Glutamatergic neuron (in vitro differentiated cells): Measurements from ENCODE around the gene FAM3C. TPM values are rescaled to one million over a fixed set of nuclear protein-coding genes. Genes with fewer than 3 reads are reported as not detected.
"Not testable (repeated sequence)": the region's sequence is repeated elsewhere in the genome, so short reads cannot be mapped to it uniquely, and the experiment has no call there.

Experiments
- DNase-seq: peaks from one replicate; pipeline ENCODE4 v3.0.0; 2022
- H3K27ac Mint-ChIP-seq: one replicate; pipeline ENCODE4 v1.8.0; 2020; ENCODE audit warnings: mild to moderate bottlenecking, mixed read lengths, inconsistent platforms; ENCODE audit not compliant: unreplicated experiment
- H3K27me3 Mint-ChIP-seq: one replicate; pipeline ENCODE4 v1.8.0; 2020; ENCODE audit warnings: mild to moderate bottlenecking, moderate library complexity, mixed read lengths, inconsistent platforms; ENCODE audit not compliant: unreplicated experiment
- H3K36me3 Mint-ChIP-seq: one replicate; pipeline ENCODE4 v1.8.0; 2020; ENCODE audit warnings: mild to moderate bottlenecking, mixed read lengths, inconsistent platforms; ENCODE audit not compliant: unreplicated experiment
- H3K4me1 Mint-ChIP-seq: one replicate; pipeline ENCODE4 v1.8.0; 2020; ENCODE audit warnings: mild to moderate bottlenecking, low read depth, mixed read lengths, inconsistent platforms; ENCODE audit not compliant: unreplicated experiment
- H3K4me3 Mint-ChIP-seq: one replicate; pipeline ENCODE4 v1.8.0; 2020; ENCODE audit warnings: mild to moderate bottlenecking, mixed read lengths, inconsistent platforms; ENCODE audit not compliant: unreplicated experiment
- H3K9me3 Mint-ChIP-seq: one replicate; pipeline ENCODE4 v1.8.0; 2020; ENCODE audit warnings: mild to moderate bottlenecking, moderate library complexity, mixed read lengths, inconsistent platforms; ENCODE audit not compliant: unreplicated experiment
- CTCF ChIP-seq: fragments of 200-600 bp; sonication (generic); IDR thresholded peaks from one replicate; pipeline ENCODE4 v1.5.0; 2021; ENCODE audit not compliant: partially characterized antibody, unreplicated experiment
- long read RNA-seq: library from polyadenylated mRNA; unstranded; transcript quantifications from one replicate; pipeline ENCODE4 v2.0.0, GENCODE V29; 2020; ENCODE audit not compliant: unreplicated experiment
- total RNA-seq: library from RNA; stranded (reverse); fragmentation: NEBNext Ultra II Directional; extraction: Animal tissue kit (Norgen Biotek cat#: 25700); gene quantifications from one replicate; pipeline ENCODE4 v1.2.1, GENCODE V29; 2021; ENCODE audit not compliant: unreplicated experiment

The FAM3C gene
- total RNA-seq = 19.9 TPM
- long read RNA-seq, transcript FAM3C-201 (10 exons, 2,508 nt) = major isoform, 12 of 13 reads
- long read RNA-seq, partial matches to known transcripts = 1 of 13 reads
- long read RNA-seq, other reads (novel, unspliced or antisense) = 0 of 13 reads

- peak; percentile 94 for DNase-seq
- Mint-ChIP-seq H3K9me3 (peaks cover 1% of the 10 kb centered on the region), H3K36me3 (peaks cover 4% of the 10 kb centered on the region), H3K27me3 (peaks cover 5% of the 10 kb centered on the region), H3K4me1 (peaks cover 4% of the 10 kb centered on the region), H3K4me3 (peak within 1 kb of the TSS; percentile 94), H3K27ac (peak within 1 kb of the TSS; percentile 87)
- TF ChIP-seq CTCF = peak; percentile 99
These were observed at the start of gene FAM3C for GRCh38 chr7:121395961-121396757. Gene FAM3C, minus strand, starts transcription at chr7:121396308. Its CDS starts 13,339 bp downstream, at chr7:121382969.

- TF ChIP-seq CTCF = no peak
- Mint-ChIP-seq H3K4me1 (peaks cover 5% of the 10 kb centered on the region), H3K36me3 (no peaks in the 10 kb centered on the region), H3K4me3 (no peak overlapping the region), H3K9me3 (peaks cover 3% of the 10 kb centered on the region), H3K27ac (no peak overlapping the region), H3K27me3 (peaks cover 4% of the 10 kb centered on the region)
- DNase-seq = no peak
These were observed 46.7 kb upstream of the FAM3C start for GRCh38 chr7:121442845-121443244.

- H3K36me3 Mint-ChIP-seq = no peaks in the 10 kb centered on the region
- TF ChIP-seq CTCF = no peak
- H3K9me3 Mint-ChIP-seq = peaks cover 3% of the 10 kb centered on the region
- H3K4me3 Mint-ChIP-seq = no peak overlapping the region
- no peak for DNase-seq
- H3K4me1 Mint-ChIP-seq = peaks cover 5% of the 10 kb centered on the region
- peaks cover 3% of the 10 kb centered on the region for H3K27me3 Mint-ChIP-seq
- H3K27ac Mint-ChIP-seq = no peak overlapping the region
These were observed 44.9 kb upstream of the FAM3C start for GRCh38 chr7:121440857-121441503.

- not testable (repeated sequence) for H3K4me1 Mint-ChIP-seq, H3K27me3 Mint-ChIP-seq, H3K9me3 Mint-ChIP-seq, H3K36me3 Mint-ChIP-seq
- Mint-ChIP-seq H3K27ac (peak overlapping the region; percentile 97), H3K4me3 (peak overlapping the region; percentile 53)
- DNase-seq = peak; percentile 90
- TF ChIP-seq CTCF = peak; percentile 19
These were observed 42.2 kb upstream of the FAM3C start for GRCh38 chr7:121438043-121438955.
